Activated B cell treated with CpG ODN at 0.5 μM for 24 hours (primary cell): ENCODE data around the gene PTCD3. TPM values are rescaled to one million over a fixed set of nuclear protein-coding genes. Genes with fewer than 3 reads are reported as not detected.
A peak's percentile ranks its signal among the peaks of the same experiment; 100 is the strongest.

Experiments
- ATAC-seq: fragments of 200-7000 bp; cut with Tn5 transposase; one replicate; pipeline ENCODE4 v1.10.0; 2021; ENCODE audit warnings: low read depth, mild to moderate bottlenecking, moderate library complexity
- CTCF ChIA-PET: fragments of 350-600 bp; sonication (Branson Sonifier 250); formaldehyde crosslinking; loops from one replicate; lab custom pipeline; 2021; ENCODE audit warnings: antibody characterized with exemption; lab: Charles Lee
- POLR2A ChIA-PET: fragments of 350-600 bp; sonication (Branson Sonifier 250); formaldehyde crosslinking; loops from one replicate; lab custom pipeline; 2021; ENCODE audit warnings: antibody characterized with exemption; lab: Charles Lee
- DNase-seq: peaks from one replicate; pipeline ENCODE4 v3.0.0; 2022
- H3K27ac Mint-ChIP-seq: one replicate; pipeline ENCODE4 v1.8.0; 2020; ENCODE audit warnings: mixed read lengths
- H3K27me3 Mint-ChIP-seq: one replicate; pipeline ENCODE4 v1.8.0; 2021; ENCODE audit warnings: mixed read lengths
- H3K36me3 Mint-ChIP-seq: one replicate; pipeline ENCODE4 v1.8.0; 2021; ENCODE audit warnings: low read depth, mixed read lengths
- H3K4me1 Mint-ChIP-seq: one replicate; pipeline ENCODE4 v1.8.0; 2021; ENCODE audit warnings: mixed read lengths
- H3K4me3 Mint-ChIP-seq: one replicate; pipeline ENCODE4 v1.8.0; 2020; ENCODE audit warnings: mild to moderate bottlenecking, mixed read lengths
- H3K9me3 Mint-ChIP-seq: one replicate; pipeline ENCODE4 v1.8.0; 2020; ENCODE audit warnings: mixed read lengths
- intact Hi-C: fragments of 100-400 bp; cut with micrococcal nuclease; formaldehyde crosslinking; loops from one replicate; pipeline ENCODE4 v1.15.1; 2024
- total RNA-seq: library from RNA; stranded (reverse); gene quantifications from 2 replicates; pipeline ENCODE4 v1.2.3, GENCODE V29; 2022
- TF ChIP-seq, protein P1 (sequence below): fragments of 200-600 bp; IDR thresholded peaks from one replicate; pipeline ENCODE4 v1.8.0; 2022; ENCODE audit warnings: antibody characterized with exemption, mild to moderate bottlenecking

PTCD3 gene
- total RNA-seq, 1 donor from 2014 or later, result 148 TPM

DNA sequence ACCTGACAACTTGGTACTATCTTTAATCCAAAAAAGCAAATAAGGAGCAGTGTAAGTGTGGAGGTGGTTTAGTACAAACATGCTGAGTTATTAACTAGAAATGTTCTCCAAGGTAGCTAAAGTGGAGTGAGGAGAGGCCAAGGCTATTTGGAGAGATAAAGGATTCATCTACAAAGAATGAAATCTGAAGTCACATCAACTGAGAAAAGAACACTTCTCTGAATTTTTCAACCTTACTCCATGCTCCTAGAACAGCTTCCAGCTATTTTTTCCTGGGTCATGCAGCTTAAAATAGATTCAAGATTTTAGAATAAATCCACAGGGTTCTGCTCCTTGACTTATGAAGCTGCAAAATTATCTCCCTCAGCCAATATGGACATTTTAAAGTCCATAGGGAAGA lies 70.6 kb downstream of the PTCD3 start:
- Mint-ChIP-seq H3K27ac (no peak overlapping the region), H3K4me1 (peaks cover 21% of the 10 kb centered on the region), H3K4me3 (no peak overlapping the region), H3K27me3 (no peaks in the 10 kb centered on the region), H3K9me3 (no peaks in the 10 kb centered on the region), H3K36me3 (peaks cover 70% of the 10 kb centered on the region)
- intact Hi-C loops, result no loop called here
- no peak for ATAC-seq
- ChIA-PET CTCF (no interaction called here), POLR2A (no interaction called here)
- no peak for DNase-seq
- TF ChIP-seq, protein P1, sequence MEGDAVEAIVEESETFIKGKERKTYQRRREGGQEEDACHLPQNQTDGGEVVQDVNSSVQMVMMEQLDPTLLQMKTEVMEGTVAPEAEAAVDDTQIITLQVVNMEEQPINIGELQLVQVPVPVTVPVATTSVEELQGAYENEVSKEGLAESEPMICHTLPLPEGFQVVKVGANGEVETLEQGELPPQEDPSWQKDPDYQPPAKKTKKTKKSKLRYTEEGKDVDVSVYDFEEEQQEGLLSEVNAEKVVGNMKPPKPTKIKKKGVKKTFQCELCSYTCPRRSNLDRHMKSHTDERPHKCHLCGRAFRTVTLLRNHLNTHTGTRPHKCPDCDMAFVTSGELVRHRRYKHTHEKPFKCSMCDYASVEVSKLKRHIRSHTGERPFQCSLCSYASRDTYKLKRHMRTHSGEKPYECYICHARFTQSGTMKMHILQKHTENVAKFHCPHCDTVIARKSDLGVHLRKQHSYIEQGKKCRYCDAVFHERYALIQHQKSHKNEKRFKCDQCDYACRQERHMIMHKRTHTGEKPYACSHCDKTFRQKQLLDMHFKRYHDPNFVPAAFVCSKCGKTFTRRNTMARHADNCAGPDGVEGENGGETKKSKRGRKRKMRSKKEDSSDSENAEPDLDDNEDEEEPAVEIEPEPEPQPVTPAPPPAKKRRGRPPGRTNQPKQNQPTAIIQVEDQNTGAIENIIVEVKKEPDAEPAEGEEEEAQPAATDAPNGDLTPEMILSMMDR, result no peak

DNA sequence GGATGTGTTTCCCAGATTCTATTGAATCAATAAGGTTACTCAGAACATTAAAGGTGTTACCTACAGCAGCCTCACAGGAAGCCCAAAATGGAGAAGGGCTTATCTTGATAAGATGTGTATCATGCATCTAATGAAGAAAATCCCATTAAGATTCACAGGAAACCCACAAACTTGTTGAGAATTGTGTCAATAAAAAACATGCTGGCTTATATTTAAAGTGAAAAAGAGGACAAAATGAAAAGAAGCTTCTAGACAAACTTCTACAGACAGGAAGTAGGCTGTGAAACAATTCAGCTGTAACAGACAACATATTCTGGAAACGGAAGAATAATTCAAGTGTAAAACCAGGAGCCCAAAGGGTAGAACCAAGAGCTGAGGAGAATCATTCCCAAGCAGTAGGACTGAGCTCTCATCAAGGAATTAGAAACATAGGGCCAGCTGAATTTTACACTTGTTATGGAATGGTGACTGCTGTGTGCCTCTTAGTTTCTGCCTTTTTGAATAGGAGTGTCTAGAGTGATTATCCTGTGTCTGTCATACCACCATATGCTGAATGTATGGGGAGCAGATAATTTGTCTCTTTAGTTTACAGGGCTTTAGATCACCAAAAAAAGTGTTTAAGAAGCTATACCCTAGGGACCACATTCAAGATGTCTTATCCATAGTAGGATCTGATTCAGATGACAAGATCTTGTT lies 79.6 kb downstream of the PTCD3 start:
- no peaks in the 10 kb centered on the region for H3K27me3 Mint-ChIP-seq
- H3K36me3 Mint-ChIP-seq, result peaks cover 29% of the 10 kb centered on the region
- POLR2A ChIA-PET, result interaction anchor here (0.5 to 3.5 kb wide), 4 partner anchors 9 to 256 kb away, joined by 3 to 22 read pairs (median 7); partner anchors contain the start of genes IMMT, KDM3A and MRPL35
- H3K4me3 Mint-ChIP-seq, result peak overlapping the region; percentile 32
- peak; percentile 52 for ATAC-seq
- intact Hi-C loops, result loop anchor here (1.0 to 2.0 kb wide), 2 partner anchors 9 to 13 kb away; partner anchors contain the start of gene MRPL35
- H3K9me3 Mint-ChIP-seq, result no peaks in the 10 kb centered on the region
- no peak for DNase-seq
- CTCF ChIA-PET, result no interaction called here
- peak overlapping the region; percentile 81 for H3K27ac Mint-ChIP-seq
- H3K4me1 Mint-ChIP-seq, result peaks cover 61% of the 10 kb centered on the region
- TF ChIP-seq, protein P1, result no peak

DNA sequence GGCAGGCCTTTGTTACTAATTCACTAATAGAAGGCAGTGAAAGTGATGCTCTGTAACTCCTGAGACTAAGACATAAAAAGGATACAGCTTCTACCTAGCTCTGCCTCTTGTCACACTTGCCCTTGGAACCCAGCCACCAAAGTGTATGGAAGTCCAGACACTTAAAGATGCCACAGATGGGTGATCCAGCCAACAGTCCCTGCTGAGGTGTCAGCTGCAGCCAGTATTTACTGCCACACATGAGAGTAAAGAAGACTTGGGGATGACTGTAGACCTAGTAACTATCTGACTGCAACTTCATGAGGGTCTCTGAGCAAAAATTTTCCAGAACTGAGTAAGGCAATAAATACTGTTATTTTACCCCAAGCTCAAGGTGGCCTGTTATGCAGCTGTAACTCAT lies 80.4 kb downstream of the PTCD3 start:
- peak overlapping the region; percentile 81 for H3K27ac Mint-ChIP-seq
- no peaks in the 10 kb centered on the region for H3K27me3 Mint-ChIP-seq
- ATAC-seq (peak; percentile 34), DNase-seq (no peak)
- H3K36me3 Mint-ChIP-seq, result peaks cover 33% of the 10 kb centered on the region
- CTCF ChIA-PET, result interaction anchor here (2.1 kb wide), 1 partner anchor 35 kb away, joined by 6 read pairs; no protein-coding TSS in a partner anchor
- H3K4me3 Mint-ChIP-seq, result no peak overlapping the region
- TF ChIP-seq, protein P1, result no peak
- H3K4me1 Mint-ChIP-seq, result peaks cover 66% of the 10 kb centered on the region
- POLR2A ChIA-PET, result interaction anchor here (2.2 to 3.5 kb wide), 2 partner anchors 8 to 255 kb away, joined by 11 to 22 read pairs; partner anchors contain the start of genes IMMT and KDM3A
- intact Hi-C loops, result no loop called here
- no peaks in the 10 kb centered on the region for H3K9me3 Mint-ChIP-seq

DNA sequence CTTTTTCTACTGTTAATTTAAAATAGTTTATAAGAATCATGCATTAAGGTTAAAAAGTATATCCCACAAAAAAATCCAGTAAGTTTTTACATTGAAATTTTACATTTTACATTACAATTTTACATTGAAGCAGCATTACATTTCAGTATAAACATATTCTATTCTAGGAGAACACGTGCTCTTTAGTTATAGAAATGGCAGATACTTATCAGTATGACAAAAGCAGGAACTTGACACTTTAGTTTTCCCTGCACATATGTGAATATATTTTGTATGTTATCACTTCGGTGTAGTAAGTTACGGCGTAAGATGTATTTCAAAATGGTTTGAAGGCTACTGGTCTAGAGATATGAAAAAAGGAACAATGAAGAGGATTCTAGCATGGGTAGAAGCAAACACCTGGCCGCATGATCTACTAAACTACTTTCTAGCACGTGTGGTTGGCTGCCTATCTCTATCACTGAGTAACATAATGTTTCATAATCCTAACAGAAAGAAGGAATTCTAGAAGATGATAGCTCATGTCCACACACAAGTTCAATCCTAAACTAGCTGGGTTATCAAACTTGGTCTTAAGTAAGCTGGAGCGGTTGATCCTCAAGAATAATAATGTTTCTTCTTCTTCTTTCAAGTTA lies 83.9 kb downstream of the PTCD3 start:
- H3K27ac Mint-ChIP-seq, result no peak overlapping the region

More for the DNA sequence above, 83.9 kb downstream of the PTCD3 start:
- TF ChIP-seq, protein P1, result no peak
- no peak overlapping the region for H3K4me3 Mint-ChIP-seq
- DNase-seq (no peak), ATAC-seq (no peak)
- H3K4me1 Mint-ChIP-seq, result peaks cover 72% of the 10 kb centered on the region
- intact Hi-C loops, result loop anchor here (10.0 kb wide), 3 partner anchors 195 to 775 kb away; partner anchors contain the start of genes CAPG and SH2D6
- CTCF ChIA-PET, result no interaction called here
- H3K9me3 Mint-ChIP-seq, result no peaks in the 10 kb centered on the region
- peaks cover 36% of the 10 kb centered on the region for H3K36me3 Mint-ChIP-seq
- no peaks in the 10 kb centered on the region for H3K27me3 Mint-ChIP-seq
- POLR2A ChIA-PET, result no interaction called here

Other genes starting within 250 kb of the PTCD3 start
- gene ST3GAL5, start 217.2 kb upstream of the PTCD3 start, total RNA-seq, result 56.4 and 70.7 TPM in 2 replicates
- gene POLR1A, start 349 bp upstream of the PTCD3 start, total RNA-seq, result 47.8 and 53.4 TPM in 2 replicates
- gene IMMT, start 89.2 kb downstream of the PTCD3 start, total RNA-seq, result 90.3 and 93.0 TPM in 2 replicates
- 35.1 and 37.4 TPM in 2 replicates for gene MRPL35, start 93.2 kb downstream of the PTCD3 start, total RNA-seq
- not detected in 2 replicates for gene REEP1, start 231.4 kb downstream of the PTCD3 start, total RNA-seq